NT2/D1 (cell line): ENCODE measurements around the gene CFAP20.

Source experiments
- SUZ12 ChIP-seq: IDR thresholded peaks from 2 replicates; pipeline ENCODE4 v1.6.1; 2011; ENCODE audit not compliant: insufficient read length, insufficient read depth; ENCODE audit errors: extremely low read depth
- YY1 ChIP-seq: IDR thresholded peaks from 2 replicates; pipeline ENCODE4 v1.6.1; 2011; ENCODE audit not compliant: insufficient read length, insufficient read depth

DNA sequence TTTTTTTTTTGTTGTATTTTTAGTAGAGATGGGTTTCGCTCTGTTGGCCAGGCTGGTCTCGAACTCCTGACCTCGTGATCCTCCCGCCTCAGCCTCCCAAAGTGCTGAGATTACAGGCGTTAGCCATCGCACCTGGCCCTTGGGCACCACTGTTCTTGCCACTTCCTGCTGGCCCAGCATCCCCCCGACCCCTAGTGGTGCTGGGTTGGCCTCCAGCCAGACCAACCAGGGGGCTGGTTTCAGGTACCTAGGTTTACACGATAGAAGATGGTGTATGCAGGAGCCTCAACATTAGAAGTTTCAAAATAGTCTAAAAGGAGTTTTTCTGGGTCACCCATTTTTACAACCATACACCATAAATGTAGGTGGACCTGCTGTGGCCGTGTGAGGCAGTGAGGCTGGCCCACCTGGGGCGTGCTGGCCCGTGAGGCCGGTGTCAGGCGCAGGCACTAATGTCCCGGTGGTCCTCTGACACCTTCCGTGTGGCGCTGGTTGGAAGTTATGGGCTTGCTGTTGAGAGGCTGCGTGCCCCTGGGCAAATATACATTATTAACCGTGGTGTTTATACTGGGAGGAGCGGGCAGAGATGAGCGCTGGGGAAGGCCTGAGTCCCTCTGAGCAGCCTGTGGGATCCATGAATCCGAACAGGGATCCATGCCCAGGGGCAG, 43.5 kb downstream of the CFAP20 start:
- TF ChIP-seq SUZ12: no peak
- no peak for TF ChIP-seq YY1
